Natural killer cell (primary cell): Measurements from ENCODE around the gene IGFBP2. TPM values are rescaled to one million over a fixed set of nuclear protein-coding genes. Genes with fewer than 3 reads are reported as not detected.

Experiments used
- ATAC-seq, 3 donors: fragments of 150-1000 bp in 2 of 3; fragments of 200-7000 bp in 1 of 3; cut with Tn5 transposase; 1 replicate in 1 of 3; 2 replicates in 2 of 3; pipeline ENCODE4 v1.10.0; 2021; ENCODE audit warnings: mild to moderate bottlenecking in 2 of 3, moderate library complexity in 2 of 3
- DNase-seq, 2 donors: peaks; one replicate each; pipeline versions ENCODE4 v3.0.0 to v3.0.0-alpha.2; 2013 to 2021; ENCODE audit warnings: mixed read lengths in 1 of 2
- H3K27ac ChIP-seq: one replicate; pipeline ENCODE4 v1.5.1; 2013; ENCODE audit warnings: mild to moderate bottlenecking, low read length
- H3K27me3 ChIP-seq: one replicate; pipeline ENCODE4 v1.6.1; 2013; ENCODE audit warnings: low read length; ENCODE audit not compliant: control insufficient read depth, insufficient read depth
- H3K36me3 ChIP-seq: one replicate; pipeline ENCODE4 v1.6.1; 2013; ENCODE audit warnings: low read length; ENCODE audit not compliant: control insufficient read depth, insufficient read depth
- H3K4me1 ChIP-seq: one replicate; pipeline ENCODE4 v1.6.1; 2013; ENCODE audit warnings: low read length; ENCODE audit not compliant: control insufficient read depth, insufficient read depth
- H3K4me3 ChIP-seq: one replicate; pipeline ENCODE4 v1.5.1; 2013; ENCODE audit warnings: low read length
- H3K9me3 ChIP-seq: one replicate; pipeline ENCODE4 v1.6.1; 2013; ENCODE audit warnings: low read length; ENCODE audit not compliant: control insufficient read depth, insufficient read depth
- H3K27ac Mint-ChIP-seq, 2 donors: one replicate each; pipeline ENCODE4 v1.8.0; 2022; ENCODE audit warnings: mild to moderate bottlenecking in 2 of 2, mixed read lengths in 2 of 2, moderate library complexity in 1 of 2
- H3K27me3 Mint-ChIP-seq, 2 donors: one replicate each; pipeline ENCODE4 v1.8.0; 2022; ENCODE audit warnings: low read depth in 2 of 2, mixed read lengths in 2 of 2
- H3K36me3 Mint-ChIP-seq: one replicate; pipeline ENCODE4 v1.8.0; 2022; ENCODE audit warnings: mixed read lengths
- H3K4me1 Mint-ChIP-seq, 2 donors: one replicate each; pipeline ENCODE4 v1.8.0; 2022; ENCODE audit warnings: mixed read lengths in 2 of 2
- H3K4me3 Mint-ChIP-seq: one replicate; pipeline ENCODE4 v1.8.0; 2022; ENCODE audit warnings: mild to moderate bottlenecking, moderate library complexity, mixed read lengths
- H3K9me3 Mint-ChIP-seq, 2 donors: one replicate each; pipeline ENCODE4 v1.8.0; 2022; ENCODE audit warnings: mixed read lengths in 2 of 2
- CTCF ChIP-seq: fragments of 200-600 bp; IDR thresholded peaks from one replicate; pipeline ENCODE4 v1.8.0; 2022; ENCODE audit warnings: antibody characterized with exemption
- WGBS: methylation state at CpG from one replicate; pipeline ENCODE4 v1.1.7; 2013; ENCODE audit warnings: missing lambda C conversion rate; ENCODE audit not compliant: insufficient coverage; 5-methylcytosine and 5-hydroxymethylcytosine counted together
- intact Hi-C: fragments of 100-400 bp; cut with micrococcal nuclease; formaldehyde crosslinking; loops from one replicate; pipeline ENCODE4 v1.14.2; 2022
- total RNA-seq, 4 donors: library from RNA; stranded (reverse); fragments of 120-200 nt in 1 of 4; gene quantifications; one replicate each; pipeline versions ENCODE4 v1.2.3 to v1.2.4, GENCODE V29; 2013 to 2022

Gene IGFBP2
- total RNA-seq, 3 donors from 2014 or later (not counting 1 experiment from before 2014, with no cell fraction given): 0.21 TPM; not detected in 2

GRCh38 chr2:216617159-216617815 is 15.9 kb upstream of the IGFBP2 start:
- WGBS: 85% methylated on average over 10 of the region's 13 CpGs
- Histone ChIP-seq H3K27me3 (no peaks in the 10 kb centered on the region), H3K4me1 (peaks cover 9% of the 10 kb centered on the region), H3K9me3 (no peaks in the 10 kb centered on the region), H3K4me3 (no peak overlapping the region), H3K36me3 (no peaks in the 10 kb centered on the region), H3K27ac (no peak overlapping the region)
- TF ChIP-seq CTCF: no peak
- no peak overlapping the region for H3K27ac Mint-ChIP-seq
- H3K36me3 Mint-ChIP-seq: no peaks in the 10 kb centered on the region
- intact Hi-C loops: no loop called here
- no peaks in the 10 kb centered on the region for H3K9me3 Mint-ChIP-seq
- no peak overlapping the region for H3K4me3 Mint-ChIP-seq
- H3K27me3 Mint-ChIP-seq: peaks cover 0 to 9% of the 10 kb centered on the region in 2 donors
- DNase-seq (no peak), ATAC-seq (no peak)
- H3K4me1 Mint-ChIP-seq: peaks cover 0 to 7% of the 10 kb centered on the region in 2 donors

GRCh38 chr2:216618785-216619184 is 14.4 kb upstream of the IGFBP2 start:
- no peaks in the 10 kb centered on the region for H3K36me3 Mint-ChIP-seq
- Histone ChIP-seq H3K27ac (no peak overlapping the region), H3K9me3 (no peaks in the 10 kb centered on the region), H3K4me3 (no peak overlapping the region), H3K4me1 (peaks cover 9% of the 10 kb centered on the region), H3K27me3 (no peaks in the 10 kb centered on the region), H3K36me3 (no peaks in the 10 kb centered on the region)
- WGBS: 88% methylated on average over 5 of the region's 7 CpGs
- H3K27me3 Mint-ChIP-seq: peaks cover 0 to 7% of the 10 kb centered on the region in 2 donors
- H3K4me1 Mint-ChIP-seq: peaks cover 0 to 7% of the 10 kb centered on the region in 2 donors
- no peaks in the 10 kb centered on the region for H3K9me3 Mint-ChIP-seq
- intact Hi-C loops: no loop called here
- H3K4me3 Mint-ChIP-seq: no peak overlapping the region
- ATAC-seq (no peak), DNase-seq (no peak)
- TF ChIP-seq CTCF: no peak
- no peak overlapping the region for H3K27ac Mint-ChIP-seq

DNA sequence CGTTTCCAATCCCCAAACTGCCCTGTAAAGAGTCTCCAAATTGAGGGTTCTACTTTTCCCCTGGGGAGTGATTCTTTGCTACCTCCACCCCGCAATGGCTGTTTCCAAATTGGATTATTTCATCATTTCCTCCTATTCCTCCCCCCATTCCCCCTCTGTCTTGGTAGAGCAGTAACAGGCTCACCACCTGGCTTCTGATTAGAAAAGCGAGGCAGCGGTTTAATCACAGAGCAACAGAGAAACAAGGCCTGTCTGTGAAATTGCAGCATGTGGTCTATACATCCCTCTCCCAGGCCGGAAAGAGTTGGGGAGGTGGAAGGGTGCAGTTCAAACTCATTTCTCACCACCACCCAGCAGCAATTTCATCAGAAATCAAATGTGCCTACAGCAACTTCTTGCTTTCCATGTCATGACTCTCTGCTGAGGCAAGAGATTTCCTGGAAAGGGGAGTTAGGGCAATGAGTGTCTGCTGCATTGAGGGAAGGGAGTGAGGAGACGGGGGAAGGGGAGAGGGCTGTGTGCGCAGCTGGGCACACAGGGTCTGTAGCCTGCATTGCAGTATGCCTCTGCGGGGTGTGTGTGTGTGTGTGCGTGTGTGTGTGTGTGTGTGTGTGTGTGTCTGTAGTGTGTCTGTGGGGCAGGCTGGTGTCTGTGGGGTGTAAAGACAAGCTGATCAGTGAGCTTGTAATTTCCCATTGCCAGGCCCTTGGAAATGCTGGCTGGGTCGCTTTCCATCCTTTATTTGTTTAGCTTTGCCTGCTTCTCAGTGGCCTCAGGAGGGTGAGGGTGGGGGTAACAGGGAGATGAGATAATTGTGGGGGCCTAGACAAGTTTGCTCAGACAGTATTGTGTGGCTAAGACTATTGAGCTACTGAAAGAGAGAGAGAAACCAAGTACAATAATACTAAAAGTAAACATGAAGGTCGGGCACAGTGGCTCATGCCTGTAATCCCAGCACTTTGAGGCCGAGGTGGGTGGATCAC is 13.5 kb upstream of the IGFBP2 start:
- WGBS: 74% methylated on average over 11 of the region's 12 CpGs
- ATAC-seq (peak in 1 of 3 donors; percentile 32), DNase-seq (no peak)
- Histone ChIP-seq H3K36me3 (no peaks in the 10 kb centered on the region), H3K4me3 (no peak overlapping the region), H3K27me3 (no peaks in the 10 kb centered on the region), H3K4me1 (peaks cover 9% of the 10 kb centered on the region), H3K9me3 (no peaks in the 10 kb centered on the region), H3K27ac (no peak overlapping the region)
- H3K9me3 Mint-ChIP-seq: no peaks in the 10 kb centered on the region
- peaks cover 0 to 7% of the 10 kb centered on the region in 2 donors for H3K4me1 Mint-ChIP-seq
- intact Hi-C loops: no loop called here
- no peak overlapping the region for H3K27ac Mint-ChIP-seq
- H3K36me3 Mint-ChIP-seq: no peaks in the 10 kb centered on the region
- TF ChIP-seq CTCF: no peak
- H3K4me3 Mint-ChIP-seq: no peak overlapping the region
- peaks cover 0 to 7% of the 10 kb centered on the region in 2 donors for H3K27me3 Mint-ChIP-seq
